Measurements from ENCODE around the gene FAM200C.

DNA sequence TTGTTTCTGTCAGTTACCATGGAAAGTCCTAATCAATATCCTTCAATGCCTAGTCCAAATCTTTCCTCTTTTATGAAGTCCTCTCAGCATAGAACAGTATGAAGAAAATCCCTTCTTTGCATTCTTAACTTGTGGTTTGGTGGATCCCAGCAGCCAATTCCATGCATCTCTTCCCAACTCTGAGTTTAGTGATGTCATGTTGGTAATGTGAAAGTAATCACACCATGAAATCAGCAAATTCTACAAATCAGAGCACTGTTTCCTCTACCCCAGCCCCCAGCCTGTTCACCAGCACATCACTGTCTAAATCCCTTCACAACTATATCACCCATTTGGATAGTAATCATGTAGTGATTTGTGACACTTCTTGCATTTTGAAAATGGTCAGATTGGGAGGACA, 24.7 kb downstream of the FAM200C start:
- TF ChIP-seq CTCF (IDR thresholded peaks at IDR 0.05) (no peak), POLR2A (IDR thresholded peaks at IDR 0.05) (no peak)

All from heart left ventricle (tissue), 13 donors.